Cerebellar cortex (tissue), 1 donor: Measurements from ENCODE around the gene TPGS2.
"Not testable (repeated sequence)": the region's sequence is repeated elsewhere in the genome, so short reads cannot be mapped to it uniquely, and the experiment has no call there.

Experiments used
- DNase-seq: peaks from one replicate; pipeline ENCODE4 v3.0.0-alpha.2; 2015; ENCODE audit warnings: low spot score

Gene TPGS2

DNA sequence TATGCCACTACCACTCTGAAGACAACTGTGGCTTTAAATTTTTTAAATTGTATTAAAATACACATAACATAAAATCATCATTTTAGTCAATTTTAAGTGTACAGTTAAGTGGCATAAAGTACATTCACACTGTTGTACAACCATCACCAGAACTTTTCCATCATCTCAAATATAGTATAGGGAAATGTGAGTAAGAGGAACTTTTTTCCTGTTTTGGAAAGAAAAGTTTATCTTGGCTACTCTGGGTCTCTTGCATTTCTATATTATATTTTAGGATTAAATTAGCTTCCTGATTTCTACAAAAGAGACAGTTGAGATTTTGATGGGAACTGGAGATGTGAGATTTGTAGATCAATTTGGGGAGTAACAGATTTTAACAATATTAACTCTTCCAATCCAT is 3.3 kb downstream of the TPGS2 start:
- DNase-seq, result no peak

DNA sequence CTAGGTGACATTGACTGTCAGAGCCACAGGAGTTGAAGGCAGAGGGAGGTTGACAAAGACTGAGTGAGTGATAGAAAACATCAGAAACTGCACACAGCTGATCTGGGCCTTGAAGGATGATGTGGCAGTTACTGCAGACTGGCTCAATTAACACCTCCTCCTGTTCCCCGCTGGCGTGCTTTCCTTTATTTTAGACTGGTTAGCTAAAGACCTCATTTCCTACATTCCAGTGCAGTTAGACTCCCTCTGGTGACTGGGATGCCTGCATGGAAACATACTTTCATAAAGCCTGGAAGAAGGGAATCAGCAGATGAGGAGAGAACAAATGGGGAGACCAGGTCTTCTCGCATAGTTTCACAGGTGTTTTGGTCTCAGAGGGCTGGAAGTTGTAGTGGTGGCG is 7.1 kb downstream of the TPGS2 start:
- no peak for DNase-seq

DNA sequence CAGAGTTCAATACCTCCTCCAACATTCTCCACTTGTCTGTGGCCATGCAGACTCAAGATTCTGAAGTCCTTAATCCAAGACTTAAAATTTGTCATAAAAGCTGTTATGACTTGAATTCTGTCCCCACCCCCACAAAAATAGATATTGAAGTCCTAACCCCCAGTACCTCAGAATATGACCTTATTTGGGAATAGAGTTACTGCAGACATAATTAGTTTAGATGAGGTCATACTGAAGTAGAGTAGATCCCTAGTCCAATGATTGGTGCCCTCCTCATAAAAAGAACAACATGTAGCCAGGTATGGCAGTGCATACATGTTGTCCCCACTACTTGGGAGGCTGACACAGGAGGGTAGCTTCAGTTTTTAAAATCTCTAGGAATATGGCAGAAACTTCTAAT is 9.2 kb downstream of the TPGS2 start:
- no peak for DNase-seq

DNA sequence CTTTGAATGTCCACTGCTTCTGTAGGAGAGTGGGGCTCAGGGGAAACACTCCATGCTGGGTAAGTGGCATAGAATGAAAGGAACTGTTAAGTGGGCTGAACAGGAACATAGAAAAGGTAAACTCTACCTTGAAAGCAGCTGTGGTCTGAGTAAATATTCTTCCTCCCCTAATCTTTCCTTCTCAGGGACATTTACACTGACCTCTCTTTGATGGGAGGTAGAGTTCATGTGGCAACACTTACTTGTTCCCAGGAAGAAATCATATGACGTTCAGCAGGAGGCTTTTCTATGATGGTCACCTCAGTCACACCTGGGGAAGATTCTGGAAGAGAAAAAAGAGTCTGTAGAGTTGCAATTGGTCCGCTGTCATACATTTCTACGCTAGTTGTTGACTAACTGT is 10.2 kb downstream of the TPGS2 start:
- no peak for DNase-seq

DNA sequence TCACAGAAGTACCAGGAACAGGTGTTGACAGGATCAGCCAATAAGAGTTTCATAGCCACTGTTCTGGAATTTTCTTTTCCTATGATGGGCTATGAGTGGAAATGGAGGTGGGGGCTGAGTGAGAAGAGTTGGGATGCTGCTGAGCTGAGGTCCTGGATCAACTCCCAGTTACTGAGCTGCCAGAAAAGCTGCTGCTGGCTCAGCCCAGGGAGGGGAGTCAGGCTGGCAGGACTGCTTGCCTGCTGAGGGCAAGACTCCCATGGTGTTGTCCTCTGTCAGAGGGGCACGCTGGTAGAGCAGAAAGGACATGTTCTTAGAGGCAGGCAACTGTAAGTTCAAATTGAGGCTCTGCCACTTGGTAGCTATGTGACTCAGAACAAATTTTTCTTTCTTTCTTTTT is 11.8 kb downstream of the TPGS2 start:
- DNase-seq, result no peak

DNA sequence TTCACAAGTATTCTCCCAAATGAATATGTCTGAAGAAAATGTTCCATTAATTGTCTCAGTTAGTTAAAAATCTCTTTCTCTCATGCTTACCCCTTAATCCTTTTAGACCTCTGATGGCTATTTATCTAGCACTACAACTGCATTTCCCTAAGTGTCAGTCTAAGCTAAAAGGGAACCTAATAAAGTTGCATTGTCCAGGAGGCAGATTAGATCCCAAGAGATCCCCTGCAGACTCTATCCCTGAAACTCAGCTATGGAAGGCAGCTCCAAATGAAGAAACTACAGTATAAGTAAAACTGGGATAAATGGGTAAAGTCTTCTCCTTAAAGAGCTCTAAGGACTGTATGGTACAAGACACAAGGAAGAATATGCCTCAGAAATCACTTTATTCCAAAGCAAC is 12.7 kb downstream of the TPGS2 start:
- DNase-seq, result not testable (repeated sequence)

DNA sequence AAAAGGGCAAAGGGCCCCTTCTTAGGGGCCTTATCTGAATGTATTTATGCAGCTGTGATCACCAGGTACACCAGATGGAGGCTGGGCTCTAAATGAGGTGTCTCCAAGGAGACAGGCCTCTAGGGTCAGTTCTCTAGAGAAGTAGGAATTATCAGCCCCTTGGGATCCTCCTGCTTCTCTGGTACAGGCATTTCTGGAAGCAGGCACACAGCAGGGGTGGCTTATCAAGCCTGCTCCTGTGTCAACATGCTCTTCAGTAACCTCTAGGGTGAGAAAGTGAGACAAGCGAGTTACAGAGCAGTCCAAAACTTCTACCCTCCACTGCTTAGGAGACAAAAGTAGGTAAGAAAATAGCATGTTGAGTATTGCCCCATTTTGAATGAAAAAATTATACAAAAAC is 13.8 kb downstream of the TPGS2 start:
- no peak for DNase-seq

DNA sequence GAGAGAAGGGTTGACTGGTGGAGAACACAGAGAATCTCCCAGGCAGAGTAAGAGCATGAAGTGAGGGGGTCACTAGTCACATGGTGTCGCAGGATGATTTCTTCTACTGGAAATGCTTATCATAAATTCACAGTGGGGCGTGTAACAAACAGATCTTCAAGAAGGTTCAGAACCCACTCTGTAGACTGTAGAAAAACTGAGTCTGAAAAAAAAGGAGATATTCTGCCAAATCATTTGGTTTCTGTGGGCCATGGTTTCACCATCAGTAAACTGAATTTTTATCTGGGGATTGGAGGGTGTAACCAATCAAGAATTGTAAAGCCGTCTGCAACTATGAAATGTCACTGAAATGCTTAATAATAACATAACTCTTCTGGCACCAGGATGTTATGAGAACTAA is 15.0 kb downstream of the TPGS2 start:
- no peak for DNase-seq

DNA sequence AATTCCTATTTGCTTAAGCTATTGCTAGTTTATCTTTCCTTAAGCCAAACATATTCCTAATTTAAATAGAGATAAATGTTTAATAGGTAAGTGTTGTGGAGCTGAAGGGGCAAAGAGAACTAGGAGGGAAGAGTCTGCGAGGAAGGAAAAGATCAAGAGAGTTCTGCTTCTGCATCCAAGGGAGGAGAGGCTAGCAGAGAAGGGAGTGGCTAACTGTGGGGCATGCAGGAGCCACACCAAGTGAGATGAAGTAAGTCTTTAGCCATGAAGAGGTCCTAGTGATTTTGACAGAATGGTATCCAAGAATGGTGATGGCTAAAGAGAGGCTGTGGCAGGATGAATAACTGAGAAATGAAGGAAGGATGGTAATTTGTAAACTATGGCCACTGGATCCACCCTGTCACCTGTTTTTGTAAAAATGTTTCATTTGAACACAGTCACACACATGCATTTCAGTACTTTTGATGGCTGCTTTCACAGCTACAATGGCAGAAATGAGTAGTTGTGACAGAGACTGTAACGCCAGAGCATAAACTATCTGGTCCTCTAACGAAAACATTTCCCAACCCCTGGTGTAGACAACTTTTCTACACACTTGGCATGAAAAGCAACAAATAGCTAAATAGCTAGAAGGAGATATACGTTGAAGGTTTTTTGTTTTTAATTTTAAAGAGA is 15.6 kb downstream of the TPGS2 start:
- DNase-seq, result no peak

DNA sequence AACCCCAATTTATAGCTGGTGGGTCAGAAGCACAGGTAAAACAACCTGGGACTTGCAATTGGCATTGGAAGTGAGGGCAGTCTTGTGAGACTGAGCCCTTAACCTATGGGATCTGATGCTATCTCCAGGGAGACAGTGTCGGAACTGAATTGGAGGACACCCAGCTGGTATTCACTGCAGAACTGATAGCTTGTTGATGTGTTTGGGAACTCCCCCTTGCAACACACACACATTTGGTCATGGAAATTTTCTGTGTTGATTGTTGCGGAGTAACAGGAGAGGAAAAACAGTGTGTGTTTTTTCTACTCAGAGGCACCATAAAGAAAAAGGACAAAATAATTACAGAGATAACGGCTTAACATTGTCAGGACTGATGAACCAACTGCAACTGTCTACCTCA is 16.1 kb downstream of the TPGS2 start:
- DNase-seq, result no peak

DNA sequence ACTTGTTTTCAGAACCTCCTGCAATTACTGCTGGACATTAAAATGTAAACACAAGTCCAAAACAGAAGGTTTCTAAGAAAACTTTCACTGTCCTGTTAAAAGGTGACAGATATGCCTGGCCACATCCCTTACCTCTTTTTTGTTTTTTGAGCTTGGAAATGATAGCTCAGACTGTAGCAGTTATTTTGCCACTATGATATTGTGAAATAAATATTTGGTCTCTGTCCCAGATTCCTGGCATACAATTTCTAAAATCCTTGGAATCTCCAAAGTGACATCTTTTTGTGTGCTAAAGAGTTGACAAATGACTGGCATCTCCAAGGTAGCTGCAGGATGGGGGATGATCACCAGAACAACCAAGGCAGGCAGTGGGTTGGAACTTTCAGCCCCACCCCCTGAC is 16.8 kb downstream of the TPGS2 start:
- no peak for DNase-seq

DNA sequence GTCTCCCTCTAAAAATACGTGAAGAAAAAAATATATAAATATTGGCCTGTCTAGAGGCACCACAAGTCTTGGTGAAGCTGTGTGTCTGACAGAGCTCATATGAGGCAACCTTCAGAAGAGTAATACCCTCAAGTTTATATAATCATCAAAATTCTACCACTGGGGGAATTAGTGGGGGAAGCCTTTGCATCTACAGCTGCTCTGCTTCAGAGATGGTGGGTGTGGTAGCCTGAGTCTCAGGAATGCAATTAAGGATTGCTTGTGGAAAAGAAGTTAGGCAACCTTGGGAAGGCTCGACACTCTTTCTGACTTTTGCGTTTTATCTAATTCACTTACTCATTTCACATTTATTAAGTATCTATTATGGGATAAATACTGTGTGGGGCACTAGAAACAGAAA is 17.4 kb downstream of the TPGS2 start:
- DNase-seq, result no peak

DNA sequence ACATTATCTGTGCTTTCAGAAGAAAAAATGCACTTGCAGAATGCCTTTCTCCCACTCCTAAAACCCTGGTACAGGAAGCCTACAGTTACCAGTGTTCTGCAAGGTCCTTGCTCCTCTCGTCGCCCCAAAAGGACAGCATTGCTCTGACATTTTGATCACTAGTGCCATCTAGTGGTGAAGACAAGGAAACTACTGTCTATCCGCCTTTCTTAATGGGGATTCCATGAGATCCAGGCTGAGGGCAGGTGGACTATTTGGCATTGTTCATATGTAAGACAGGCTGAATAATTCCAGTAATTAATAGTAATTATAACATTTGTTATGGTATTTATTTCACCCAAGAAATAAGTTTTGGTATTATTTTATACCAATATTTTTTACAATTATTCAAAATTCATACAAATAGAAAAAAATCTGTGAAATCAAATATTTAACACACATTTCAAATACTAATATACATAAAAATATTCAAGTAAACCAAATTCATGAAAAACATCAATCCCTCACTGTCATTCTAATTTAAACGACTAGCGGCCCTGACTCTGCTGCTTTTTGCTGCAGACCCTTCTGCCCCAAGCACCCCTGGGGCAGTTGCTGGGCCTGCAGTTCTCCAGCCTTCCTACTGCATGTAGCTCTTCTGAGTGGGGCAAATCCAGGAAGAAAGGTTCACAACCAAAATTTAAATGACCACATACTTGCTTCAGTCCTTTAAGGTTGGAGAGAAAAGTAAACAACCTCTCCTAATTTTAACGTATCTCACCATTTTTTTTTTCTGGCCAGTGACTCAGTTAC is 19.0 kb downstream of the TPGS2 start:
- peak; percentile 88 for DNase-seq

DNA sequence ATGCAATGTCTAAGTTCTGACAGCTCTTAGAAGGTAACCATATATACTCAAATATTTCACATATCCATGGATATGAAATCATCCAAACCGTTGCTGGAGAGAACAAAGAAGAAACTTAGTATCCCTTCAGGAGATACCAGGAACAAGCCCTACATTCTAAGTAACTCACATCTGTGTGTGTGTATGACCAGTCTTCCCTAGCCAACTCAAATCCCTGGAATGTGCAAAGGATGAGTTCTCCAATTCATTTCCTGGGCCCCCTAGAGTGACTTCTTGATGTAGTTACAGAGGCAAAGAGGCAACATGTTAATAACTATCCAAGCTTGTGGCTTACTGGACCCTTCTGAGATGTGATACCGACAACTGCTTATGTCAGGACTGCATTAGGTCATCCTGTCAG is 20.1 kb downstream of the TPGS2 start:
- no peak for DNase-seq

DNA sequence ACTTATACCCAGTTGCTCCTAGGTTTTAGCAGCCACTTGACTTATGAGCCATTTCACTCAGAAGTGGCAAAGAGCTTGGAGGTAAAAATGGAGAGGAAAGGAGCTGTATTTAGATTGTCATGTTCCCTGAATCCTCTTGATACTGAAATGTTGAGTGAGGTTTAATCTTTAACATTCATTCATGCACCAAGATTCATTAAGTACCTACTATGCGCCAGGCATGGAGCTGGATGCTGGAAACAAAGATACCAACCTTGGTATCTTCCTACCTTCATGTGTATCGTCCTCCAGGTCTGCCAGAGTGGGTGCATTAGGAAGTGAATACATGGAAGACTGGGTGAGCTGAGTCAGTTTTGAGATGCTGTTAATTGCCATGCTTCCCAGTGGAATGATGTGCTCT is 23.7 kb downstream of the TPGS2 start:
- no peak for DNase-seq

DNA sequence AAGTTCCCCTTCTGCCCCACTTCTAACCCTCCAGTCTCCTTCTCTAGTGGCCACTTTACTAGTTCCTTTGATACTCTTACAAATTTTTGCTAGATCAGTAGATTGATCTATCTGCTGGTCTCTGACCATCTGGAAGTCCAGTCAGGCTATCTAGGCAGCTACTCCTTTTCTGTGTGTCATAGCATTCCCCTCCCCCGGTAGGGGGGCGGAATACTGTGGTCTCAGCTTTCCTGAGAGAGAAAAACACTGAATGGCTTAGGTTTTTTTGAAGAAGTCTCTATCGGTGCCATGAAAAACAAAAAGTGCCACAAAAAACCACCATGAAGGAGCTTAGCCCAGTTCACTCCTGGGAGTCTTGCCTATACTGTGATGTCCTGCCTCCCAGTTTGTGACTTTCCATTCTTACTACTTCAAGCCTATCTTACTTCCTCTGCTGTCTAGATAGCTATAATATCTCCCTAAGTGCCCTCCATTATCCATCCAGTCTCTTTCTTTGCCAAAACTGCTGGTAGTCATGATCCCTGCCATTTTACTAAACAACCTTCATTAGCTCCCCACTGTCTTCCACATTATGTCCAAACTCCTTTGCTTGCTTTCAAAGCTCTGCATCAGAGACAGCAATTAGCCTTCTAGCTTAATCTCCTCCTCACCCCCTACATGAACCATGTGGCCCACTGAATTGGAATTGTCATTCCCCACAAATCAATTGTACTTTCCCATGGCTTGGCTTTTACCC is 29.9 kb downstream of the TPGS2 start:
- DNase-seq, result no peak

DNA sequence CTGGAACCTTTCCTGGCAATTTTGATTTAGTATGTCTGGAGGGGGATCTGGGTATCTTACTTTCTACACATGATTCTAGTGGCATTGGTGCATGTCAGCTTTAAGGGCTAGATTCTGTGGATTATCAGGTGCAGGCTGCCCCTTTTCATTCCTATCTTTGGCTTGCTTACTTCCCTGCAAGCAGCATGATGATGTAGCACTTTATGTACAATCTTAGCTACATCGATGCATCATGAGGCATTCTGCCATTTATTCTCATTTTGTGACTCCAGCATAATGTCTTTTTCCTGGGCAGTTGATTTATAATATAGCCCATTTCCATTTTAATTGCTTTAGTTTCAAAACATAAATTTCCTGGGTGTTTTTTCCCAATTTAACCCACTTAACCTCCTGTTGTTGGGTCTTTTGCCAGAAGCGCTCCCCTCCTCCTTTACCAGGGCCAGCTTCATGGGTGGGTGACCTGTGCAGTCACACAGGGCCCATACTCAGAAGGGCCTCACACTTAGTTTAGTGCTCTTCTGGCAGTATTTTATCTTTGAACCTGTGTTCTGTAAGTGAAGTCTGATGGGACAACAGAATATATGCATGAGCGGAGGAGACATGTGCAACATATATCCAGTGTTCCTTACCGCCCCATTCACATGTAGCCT is 36.0 kb downstream of the TPGS2 start:
- no peak for DNase-seq

DNA sequence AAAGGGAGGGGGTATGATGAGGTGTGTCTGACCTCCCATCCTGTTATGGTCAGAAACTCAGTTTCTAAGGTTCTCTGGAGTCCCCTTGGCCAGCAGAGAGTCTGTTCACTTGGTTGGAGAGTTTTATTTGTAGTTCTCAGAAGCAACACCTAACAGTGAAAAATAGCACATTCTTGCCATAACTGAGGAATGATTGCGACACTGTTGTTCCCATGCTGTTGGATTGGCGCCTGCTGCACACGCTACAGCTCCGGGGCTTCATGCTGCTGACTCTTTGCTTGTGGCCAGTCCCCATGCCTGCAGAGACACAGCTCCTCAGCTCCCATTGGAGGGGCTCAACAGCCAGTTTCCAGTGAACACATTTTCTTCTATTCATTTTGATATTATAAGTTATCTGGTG is 42.1 kb downstream of the TPGS2 start:
- DNase-seq, result no peak

DNA sequence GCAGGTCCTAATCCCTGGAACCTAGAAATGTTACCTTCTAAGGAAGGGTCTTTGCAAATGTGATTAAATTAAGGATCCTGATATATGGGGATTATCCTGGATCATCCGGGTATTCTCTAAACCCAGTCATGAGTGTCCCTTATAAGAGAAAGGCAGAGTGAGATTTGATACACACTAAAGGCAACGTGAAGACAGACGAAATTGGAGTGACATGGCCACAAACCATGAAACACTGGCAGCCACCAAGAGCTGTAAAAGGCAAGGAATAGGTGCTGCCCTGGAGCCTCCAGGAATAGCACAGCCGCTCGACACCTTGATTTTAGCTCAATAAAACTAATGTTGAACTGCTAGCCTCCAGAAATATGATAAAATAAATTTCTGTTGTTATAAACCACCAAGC is 45.0 kb downstream of the TPGS2 start:
- DNase-seq, result no peak

DNA sequence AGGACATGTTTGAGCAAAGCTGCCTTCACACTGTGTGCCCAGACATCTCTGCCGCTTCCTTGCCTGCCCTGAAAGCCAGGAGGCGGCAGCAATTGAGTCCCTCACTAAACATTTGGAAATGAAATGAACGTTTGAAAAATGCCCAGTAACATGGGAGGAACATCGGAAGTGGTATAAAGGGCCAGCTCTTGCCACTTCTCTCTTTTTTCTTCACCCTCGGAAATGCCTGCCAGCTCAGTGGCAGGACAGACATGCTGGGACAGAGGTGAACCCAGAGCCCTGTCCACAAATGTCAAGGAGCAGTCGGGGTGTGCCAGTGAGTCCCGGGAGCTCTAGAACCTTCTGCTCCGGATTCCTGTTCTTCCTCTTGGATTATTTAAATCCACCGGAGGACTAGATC is 46.1 kb downstream of the TPGS2 start:
- no peak for DNase-seq

DNA sequence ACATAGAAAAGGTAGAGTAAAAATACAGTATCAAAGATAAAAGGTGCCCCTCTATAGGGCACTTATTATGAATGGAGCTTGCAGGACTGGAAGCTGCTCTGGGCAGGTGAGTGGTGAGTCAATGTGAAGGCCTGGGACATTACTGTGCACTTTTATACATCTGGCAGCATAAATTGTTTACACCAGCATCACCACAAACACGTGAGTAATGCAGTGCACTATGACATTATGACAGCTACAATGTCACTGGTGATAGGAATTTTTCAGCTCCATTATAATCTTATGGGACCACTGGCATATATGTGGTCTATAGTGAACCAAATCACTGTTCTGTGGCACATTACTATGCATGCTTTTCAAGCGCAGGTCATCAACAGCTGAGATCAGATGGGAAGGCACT is 48.1 kb downstream of the TPGS2 start:
- DNase-seq, result no peak

DNA sequence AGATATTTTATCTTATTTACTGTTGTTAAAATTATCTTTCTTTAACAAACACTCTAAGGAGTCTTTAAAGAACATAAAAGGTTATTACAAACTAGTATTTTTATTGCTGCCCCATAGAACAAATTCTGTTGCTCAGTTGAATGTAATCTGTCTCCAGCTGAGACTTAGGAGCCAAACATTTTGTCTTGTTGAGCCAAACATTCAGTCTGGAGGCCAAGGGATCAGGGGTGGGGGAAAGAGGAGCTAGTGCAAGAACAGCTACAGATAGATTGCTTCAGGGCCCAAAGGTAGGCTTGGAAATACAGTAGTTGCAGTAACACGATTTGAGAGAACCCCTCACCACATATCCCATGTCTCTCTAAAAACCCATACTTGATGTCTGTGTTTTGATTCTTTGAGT is 51.2 kb downstream of the TPGS2 start:
- DNase-seq, result no peak

DNA sequence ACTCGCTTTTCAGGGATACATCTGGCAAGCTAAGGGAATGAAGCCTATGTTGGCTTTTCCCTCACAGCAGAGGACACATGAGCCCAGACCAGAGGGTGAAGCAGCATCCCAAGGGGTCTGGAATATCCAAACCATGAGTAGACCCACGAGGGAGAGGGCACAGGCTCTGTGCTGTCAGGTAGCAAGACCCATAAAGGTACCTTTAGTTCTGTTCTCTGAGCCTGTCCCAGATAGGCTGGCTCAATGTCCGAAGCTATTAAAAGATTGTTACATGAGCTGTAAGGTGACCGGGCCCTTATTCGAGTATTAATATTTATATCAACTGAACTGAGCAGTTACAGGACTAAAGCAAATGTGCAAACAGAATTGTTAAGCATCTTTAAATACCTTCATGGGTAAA is 52.2 kb downstream of the TPGS2 start:
- DNase-seq, result no peak
